Peyer's patch (tissue), 4 donors: ENCODE results near the gene BEGAIN.

Experiments
- POLR2A ChIP-seq, 2 donors: fragments of 450-650 bp; IDR thresholded peaks; one replicate each; pipeline ENCODE4 v1.5.1; 2017; ENCODE audit warnings: antibody characterized with exemption in 2 of 2, mild to moderate bottlenecking in 2 of 2, moderate library complexity in 2 of 2
- TF ChIP-seq, protein P1 (sequence below), 6 experiments: fragments of 450-650 bp in 4 of 6; fragments of 200-600 bp in 2 of 6; sonication (generic) in 1 of 6; IDR thresholded peaks; one replicate each; pipeline ENCODE4 v1.5.1; 2017 to 2019; ENCODE audit warnings: antibody characterized with exemption in 6 of 6, mild to moderate bottlenecking in 3 of 6, moderate library complexity in 1 of 6

DNA sequence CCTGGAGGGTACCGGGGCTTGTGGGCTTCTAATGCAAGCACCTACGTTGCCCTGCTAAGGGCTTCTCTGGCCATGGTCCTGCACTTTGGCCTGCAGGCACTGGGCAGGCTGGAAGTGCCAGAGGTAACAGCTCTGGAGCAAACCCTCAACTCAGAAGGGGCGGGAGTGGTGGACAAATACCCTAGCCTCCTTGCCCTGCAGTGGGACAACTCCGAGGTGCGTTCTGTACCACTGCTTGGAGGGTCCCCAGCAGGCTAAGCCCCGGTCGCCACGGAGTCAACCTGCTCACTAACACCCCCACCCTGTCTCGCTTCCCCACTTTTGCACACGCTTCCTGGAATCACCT lies 20.4 kb upstream of the BEGAIN start:
- TF ChIP-seq, protein P1, sequence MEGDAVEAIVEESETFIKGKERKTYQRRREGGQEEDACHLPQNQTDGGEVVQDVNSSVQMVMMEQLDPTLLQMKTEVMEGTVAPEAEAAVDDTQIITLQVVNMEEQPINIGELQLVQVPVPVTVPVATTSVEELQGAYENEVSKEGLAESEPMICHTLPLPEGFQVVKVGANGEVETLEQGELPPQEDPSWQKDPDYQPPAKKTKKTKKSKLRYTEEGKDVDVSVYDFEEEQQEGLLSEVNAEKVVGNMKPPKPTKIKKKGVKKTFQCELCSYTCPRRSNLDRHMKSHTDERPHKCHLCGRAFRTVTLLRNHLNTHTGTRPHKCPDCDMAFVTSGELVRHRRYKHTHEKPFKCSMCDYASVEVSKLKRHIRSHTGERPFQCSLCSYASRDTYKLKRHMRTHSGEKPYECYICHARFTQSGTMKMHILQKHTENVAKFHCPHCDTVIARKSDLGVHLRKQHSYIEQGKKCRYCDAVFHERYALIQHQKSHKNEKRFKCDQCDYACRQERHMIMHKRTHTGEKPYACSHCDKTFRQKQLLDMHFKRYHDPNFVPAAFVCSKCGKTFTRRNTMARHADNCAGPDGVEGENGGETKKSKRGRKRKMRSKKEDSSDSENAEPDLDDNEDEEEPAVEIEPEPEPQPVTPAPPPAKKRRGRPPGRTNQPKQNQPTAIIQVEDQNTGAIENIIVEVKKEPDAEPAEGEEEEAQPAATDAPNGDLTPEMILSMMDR (IDR thresholded peaks at IDR 0.05): no peak
- TF ChIP-seq POLR2A (IDR thresholded peaks at IDR 0.05): no peak
